ENCODE measurements around the gene CNKSR3.
"Not testable (repeated sequence)": the region's sequence is repeated elsewhere in the genome, so short reads cannot be mapped to it uniquely, and the experiment has no call there.

The CNKSR3 gene

DNA sequence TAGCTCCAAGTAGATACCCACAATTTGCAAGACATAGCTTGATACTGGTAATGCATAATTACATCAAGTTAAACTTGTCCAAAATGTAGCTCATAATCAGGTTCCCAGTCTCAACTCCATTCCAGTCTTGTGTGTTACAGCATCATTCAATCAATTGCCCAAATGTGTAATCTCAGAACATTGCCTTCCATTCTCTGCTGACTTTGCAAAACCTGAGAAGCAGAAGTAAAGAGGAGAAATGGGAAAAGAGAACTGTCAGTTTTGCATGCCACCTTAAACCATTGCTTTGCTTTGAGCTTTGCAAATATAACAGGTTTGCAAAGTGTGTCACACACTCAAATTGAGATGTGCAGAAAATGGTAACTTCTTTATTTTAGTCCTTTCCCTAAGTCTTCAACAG is 40.3 kb upstream of the CNKSR3 start:
- H3K27ac ChIP-seq, result no peak overlapping the region
- no peak for DNase-seq
- TF ChIP-seq, protein P1, sequence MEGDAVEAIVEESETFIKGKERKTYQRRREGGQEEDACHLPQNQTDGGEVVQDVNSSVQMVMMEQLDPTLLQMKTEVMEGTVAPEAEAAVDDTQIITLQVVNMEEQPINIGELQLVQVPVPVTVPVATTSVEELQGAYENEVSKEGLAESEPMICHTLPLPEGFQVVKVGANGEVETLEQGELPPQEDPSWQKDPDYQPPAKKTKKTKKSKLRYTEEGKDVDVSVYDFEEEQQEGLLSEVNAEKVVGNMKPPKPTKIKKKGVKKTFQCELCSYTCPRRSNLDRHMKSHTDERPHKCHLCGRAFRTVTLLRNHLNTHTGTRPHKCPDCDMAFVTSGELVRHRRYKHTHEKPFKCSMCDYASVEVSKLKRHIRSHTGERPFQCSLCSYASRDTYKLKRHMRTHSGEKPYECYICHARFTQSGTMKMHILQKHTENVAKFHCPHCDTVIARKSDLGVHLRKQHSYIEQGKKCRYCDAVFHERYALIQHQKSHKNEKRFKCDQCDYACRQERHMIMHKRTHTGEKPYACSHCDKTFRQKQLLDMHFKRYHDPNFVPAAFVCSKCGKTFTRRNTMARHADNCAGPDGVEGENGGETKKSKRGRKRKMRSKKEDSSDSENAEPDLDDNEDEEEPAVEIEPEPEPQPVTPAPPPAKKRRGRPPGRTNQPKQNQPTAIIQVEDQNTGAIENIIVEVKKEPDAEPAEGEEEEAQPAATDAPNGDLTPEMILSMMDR (IDR thresholded peaks at IDR 0.05; ENCODE audit: low read depth, low read length), result no peak
- H3K4me3 ChIP-seq (ENCODE audit: low read depth, low read length), result no peak overlapping the region
- H3K27me3 ChIP-seq (ENCODE audit: insufficient read depth, low read depth, severe bottlenecking), result no peaks in the 10 kb centered on the region
- H3K9me3 ChIP-seq (ENCODE audit: severe bottlenecking), result no peaks in the 10 kb centered on the region
- no peaks in the 10 kb centered on the region for H3K36me3 ChIP-seq

DNA sequence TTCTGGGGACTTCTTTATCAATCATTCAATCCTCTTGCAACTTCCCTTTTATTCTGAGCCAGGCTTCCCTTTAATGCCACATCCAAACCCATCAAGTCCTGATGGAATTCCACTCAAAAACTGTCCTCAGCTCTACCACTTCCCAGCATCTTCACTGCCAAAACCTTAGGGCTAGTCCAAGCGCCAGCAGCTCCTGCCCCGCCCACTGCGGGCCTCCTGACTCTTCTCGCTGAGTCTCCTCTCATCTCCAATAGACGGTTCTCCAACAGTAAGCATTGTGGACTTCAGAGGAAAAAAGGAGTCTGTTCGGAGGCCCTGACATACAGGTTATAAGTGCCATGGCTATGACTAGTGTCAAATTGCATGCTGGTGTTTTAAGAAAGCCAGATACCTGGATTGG is 38.7 kb upstream of the CNKSR3 start:
- TF ChIP-seq, protein P1 (IDR thresholded peaks at IDR 0.05; ENCODE audit: low read depth, low read length), result no peak
- H3K36me3 ChIP-seq, result no peaks in the 10 kb centered on the region
- H3K27ac ChIP-seq, result no peak overlapping the region
- H3K27me3 ChIP-seq (ENCODE audit: insufficient read depth, low read depth, severe bottlenecking), result no peaks in the 10 kb centered on the region
- DNase-seq, result no peak
- no peaks in the 10 kb centered on the region for H3K9me3 ChIP-seq (ENCODE audit: severe bottlenecking)
- no peak overlapping the region for H3K4me3 ChIP-seq (ENCODE audit: low read depth, low read length)

DNA sequence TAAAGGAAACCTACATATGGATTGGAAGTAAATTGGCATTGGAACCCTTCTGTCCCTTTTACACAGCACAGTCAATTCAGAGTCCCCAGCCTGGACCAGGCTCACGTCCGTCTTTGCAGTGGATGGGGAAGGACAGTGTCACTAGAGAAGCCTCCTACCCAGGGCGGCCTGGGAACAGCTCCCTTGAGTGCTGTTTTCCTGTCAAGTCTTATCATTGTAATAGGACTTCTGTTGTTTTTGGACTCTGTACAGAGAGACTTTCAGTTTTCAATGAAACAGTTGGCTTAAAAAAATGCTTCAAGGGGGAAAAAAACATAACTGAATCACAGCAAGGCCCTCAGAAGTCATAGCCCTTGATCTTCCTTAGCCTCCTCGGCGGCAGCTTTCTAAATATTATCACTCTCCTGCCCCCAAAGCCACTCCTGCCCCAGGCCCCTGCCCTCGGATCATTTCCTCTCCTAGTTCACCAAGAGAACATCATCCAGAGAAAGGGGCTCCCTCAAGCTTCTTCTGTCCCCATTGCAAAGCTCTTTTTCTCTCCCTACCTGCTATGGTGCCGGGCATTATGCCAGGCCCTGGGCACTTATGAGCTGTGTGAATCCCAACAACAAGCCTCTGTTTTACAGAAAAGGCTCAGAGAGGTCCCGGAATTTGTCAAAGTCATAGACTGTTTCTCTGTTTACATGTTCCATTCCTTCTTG is 37.8 kb upstream of the CNKSR3 start:
- H3K36me3 ChIP-seq, result no peaks in the 10 kb centered on the region
- TF ChIP-seq, protein P1 (IDR thresholded peaks at IDR 0.05; ENCODE audit: low read depth, low read length), result no peak
- no peak overlapping the region for H3K27ac ChIP-seq
- DNase-seq, result no peak
- no peaks in the 10 kb centered on the region for H3K9me3 ChIP-seq (ENCODE audit: severe bottlenecking)
- no peak overlapping the region for H3K4me3 ChIP-seq (ENCODE audit: low read depth, low read length)
- H3K27me3 ChIP-seq (ENCODE audit: insufficient read depth, low read depth, severe bottlenecking), result no peaks in the 10 kb centered on the region

DNA sequence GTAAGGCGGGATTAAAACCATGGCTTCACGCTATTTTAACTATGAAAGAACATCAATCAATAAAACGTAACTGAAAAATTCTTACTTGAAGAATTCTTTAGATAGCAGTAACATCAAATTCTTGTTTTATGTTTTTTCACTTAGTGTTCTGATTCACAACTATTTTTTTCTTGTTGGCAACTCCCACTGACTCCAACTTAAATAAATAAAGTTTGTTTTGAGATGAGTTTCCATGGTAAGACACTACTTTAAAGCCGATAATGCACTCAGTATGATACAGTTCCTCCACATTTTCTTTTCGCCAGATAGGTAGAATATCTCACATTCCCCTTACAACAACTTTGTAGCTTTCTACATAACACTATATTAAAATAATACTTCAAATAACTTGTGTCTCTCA is 33.1 kb upstream of the CNKSR3 start:
- H3K4me3 ChIP-seq (ENCODE audit: low read depth, low read length), result no peak overlapping the region
- no peaks in the 10 kb centered on the region for H3K27me3 ChIP-seq (ENCODE audit: insufficient read depth, low read depth, severe bottlenecking)
- H3K9me3 ChIP-seq (ENCODE audit: severe bottlenecking), result no peaks in the 10 kb centered on the region
- no peak overlapping the region for H3K27ac ChIP-seq
- TF ChIP-seq, protein P1 (IDR thresholded peaks at IDR 0.05; ENCODE audit: low read depth, low read length), result no peak
- no peak for DNase-seq
- H3K36me3 ChIP-seq, result no peaks in the 10 kb centered on the region

DNA sequence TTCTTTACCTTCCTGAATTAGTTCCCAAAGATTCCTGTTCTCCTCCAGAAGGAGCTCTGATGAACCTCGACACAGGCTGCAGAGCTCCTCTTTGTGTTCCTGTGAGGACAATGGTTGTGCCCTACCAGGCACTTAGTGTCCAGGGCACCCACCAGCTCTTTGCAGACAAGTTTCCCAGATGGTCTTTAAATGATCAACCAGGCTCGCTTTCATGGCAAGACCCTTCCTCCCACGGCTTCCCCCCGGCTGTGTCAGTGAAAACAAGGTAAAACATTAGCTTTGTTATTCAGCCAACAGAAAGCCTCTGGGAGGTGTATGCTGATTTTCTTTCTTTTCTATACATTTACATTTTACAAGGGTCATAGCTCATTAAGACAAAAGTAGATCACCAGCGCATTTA is 32.3 kb upstream of the CNKSR3 start:
- H3K27ac ChIP-seq, result no peak overlapping the region
- TF ChIP-seq, protein P1 (IDR thresholded peaks at IDR 0.05; ENCODE audit: low read depth, low read length), result no peak
- H3K4me3 ChIP-seq (ENCODE audit: low read depth, low read length), result no peak overlapping the region
- no peak for DNase-seq
- H3K27me3 ChIP-seq (ENCODE audit: insufficient read depth, low read depth, severe bottlenecking), result no peaks in the 10 kb centered on the region
- no peaks in the 10 kb centered on the region for H3K36me3 ChIP-seq
- no peaks in the 10 kb centered on the region for H3K9me3 ChIP-seq (ENCODE audit: severe bottlenecking)

DNA sequence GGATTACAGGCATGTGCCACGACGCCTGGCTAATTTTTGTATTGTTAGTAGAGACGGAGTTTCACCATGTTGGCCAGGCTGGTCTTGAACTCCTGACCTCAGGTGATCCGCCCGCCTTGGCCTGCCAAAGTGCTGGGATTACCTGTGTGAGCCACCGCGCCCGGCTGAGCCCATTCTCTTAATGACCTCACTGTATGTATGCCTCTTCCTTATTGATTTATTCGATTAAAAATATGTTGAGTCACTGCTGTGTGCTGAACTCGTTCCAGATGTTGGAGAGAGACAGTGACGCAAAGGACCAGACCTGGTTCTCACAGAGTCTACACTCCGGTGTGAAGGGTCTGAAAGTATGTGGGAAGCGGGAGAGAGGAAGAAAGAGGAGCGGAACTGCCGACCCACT is 31.4 kb upstream of the CNKSR3 start:
- H3K27me3 ChIP-seq (ENCODE audit: insufficient read depth, low read depth, severe bottlenecking); H3K27ac ChIP-seq; H3K36me3 ChIP-seq: not testable (repeated sequence)

More for the DNA sequence above, 31.4 kb upstream of the CNKSR3 start:
- not testable (repeated sequence) for H3K4me3 ChIP-seq (ENCODE audit: low read depth, low read length); H3K9me3 ChIP-seq (ENCODE audit: severe bottlenecking); DNase-seq

Data from WERI-Rb-1 (cell line).